Muscle of back (tissue), 11 donors: ENCODE measurements around the gene HS3ST1. TPM values are rescaled to one million over a fixed set of nuclear protein-coding genes. Genes with fewer than 3 reads are reported as not detected.
A peak's percentile ranks its signal among the peaks of the same experiment; 100 is the strongest.

Experiments used
- DNase-seq, 3 donors: peaks; one replicate each; pipeline versions ENCODE4 v3.0.0 to v3.0.0-alpha.2; 2013
- polyA plus RNA-seq, 10 donors: library from polyadenylated mRNA; unstranded; fragments of 120-200 nt; gene quantifications; one replicate each; pipeline ENCODE4 v1.2.1, GENCODE V29; 2013; ENCODE audit not compliant: insufficient read length in 10 of 10

HS3ST1 gene
- polyA plus RNA-seq, 10 donors = 0.08 to 0.96 (median 0.28) TPM

- no peak for DNase-seq
These were observed 7.4 kb upstream of the HS3ST1 start for GRCh38 chr4:11436084-11436483.

- no peak for DNase-seq
These were observed 6.9 kb upstream of the HS3ST1 start for GRCh38 chr4:11435557-11435956.

- DNase-seq = no peak
These were observed 2.4 kb upstream of the HS3ST1 start for GRCh38 chr4:11431111-11431510.

GRCh38 chr4:11430536-11430935 is 1.8 kb upstream of the HS3ST1 start:
- DNase-seq = no peak

- no peak for DNase-seq
These were observed 978 bp upstream of the HS3ST1 start for GRCh38 chr4:11429699-11430045.

GRCh38 chr4:11428899-11429698 is 405 bp upstream of the HS3ST1 start:
- DNase-seq = peak; percentile 22 to 78 (median 51)

- DNase-seq = peak in 1 of 3 donors; percentile 35
These were observed 1.3 kb downstream of the HS3ST1 start for GRCh38 chr4:11427121-11427996.

- peak in 1 of 3 donors; percentile 35 for DNase-seq
These were observed 2.0 kb downstream of the HS3ST1 start for GRCh38 chr4:11426731-11427120.

- no peak for DNase-seq
These were observed 2.7 kb downstream of the HS3ST1 start for GRCh38 chr4:11426003-11426402.

- DNase-seq = no peak
These were observed 3.8 kb downstream of the HS3ST1 start for GRCh38 chr4:11424856-11425255.

GRCh38 chr4:11424000-11424399 is 4.7 kb downstream of the HS3ST1 start:
- peak in 1 of 3 donors; percentile 57 for DNase-seq

- DNase-seq = no peak
These were observed 5.2 kb downstream of the HS3ST1 start for GRCh38 chr4:11423465-11423864.

GRCh38 chr4:11421116-11421515 is 7.6 kb downstream of the HS3ST1 start:
- DNase-seq = peak in 1 of 3 donors; percentile 23

- no peak for DNase-seq
These were observed 8.4 kb downstream of the HS3ST1 start for GRCh38 chr4:11420327-11420726.

- DNase-seq = no peak
These were observed 10.1 kb downstream of the HS3ST1 start for GRCh38 chr4:11418610-11419009.

GRCh38 chr4:11416767-11417113 is 12.0 kb downstream of the HS3ST1 start:
- DNase-seq = no peak

GRCh38 chr4:11416071-11416766 is 12.5 kb downstream of the HS3ST1 start:
- DNase-seq = no peak

GRCh38 chr4:11415409-11416070 is 13.2 kb downstream of the HS3ST1 start:
- DNase-seq = no peak

GRCh38 chr4:11412211-11412610 is 16.5 kb downstream of the HS3ST1 start:
- no peak for DNase-seq

GRCh38 chr4:11409632-11410031 is 19.1 kb downstream of the HS3ST1 start:
- no peak for DNase-seq

GRCh38 chr4:11408233-11408967 is 20.3 kb downstream of the HS3ST1 start:
- no peak for DNase-seq
